Mucosa of descending colon (tissue), 3 donors: Measurements from ENCODE around the gene PAX9. TPM values are rescaled to one million over a fixed set of nuclear protein-coding genes. Genes with fewer than 3 reads are reported as not detected.

Experiments
- ATAC-seq: fragments of 200-7000 bp; cut with Tn5 transposase; one replicate; pipeline ENCODE4 v1.9.1; 2020; ENCODE audit warnings: mild to moderate bottlenecking, moderate library complexity
- DNase-seq, 3 donors: peaks; one replicate each; pipeline ENCODE4 v3.0.0-alpha.2; 2020
- H3K36me3 ChIP-seq: fragments of 200-600 bp; one replicate; pipeline ENCODE4 v1.8.0; 2021; ENCODE audit warnings: low read depth, mild to moderate bottlenecking
- H3K4me1 ChIP-seq: fragments of 200-600 bp; one replicate; pipeline ENCODE4 v1.8.0; 2021; ENCODE audit warnings: low read depth, mild to moderate bottlenecking
- H3K4me3 ChIP-seq: fragments of 200-600 bp; one replicate; pipeline ENCODE4 v1.8.0; 2021; ENCODE audit warnings: mild to moderate bottlenecking
- H3K9me3 ChIP-seq: fragments of 200-600 bp; one replicate; pipeline ENCODE4 v1.8.0; 2021; ENCODE audit warnings: mild to moderate bottlenecking
- CTCF ChIP-seq: fragments of 200-600 bp; IDR thresholded peaks from one replicate; pipeline ENCODE4 v1.8.0; 2022; ENCODE audit warnings: antibody characterized with exemption, mild to moderate bottlenecking
- intact Hi-C, 2 donors: fragments of 100-400 bp; cut with DNase I in 1 of 2; cut with micrococcal nuclease in 1 of 2; formaldehyde crosslinking; loops; one replicate each; pipeline versions ENCODE4 v1.11.0 to v1.11.1; 2022; cut with DNase I, micrococcal nuclease
- total RNA-seq, 3 donors: library from RNA; stranded (reverse); fragmentation: NEBNext Ultra II Directional in 2 of 3; extraction: Animal tissue kit (Norgen Biotek cat#: 25700) in 2 of 3; gene quantifications; one replicate each; pipeline versions ENCODE4 v1.2.1 to v1.2.4, GENCODE V29; 2021 to 2023
- donor health status: DM: no; HTN: no; CAD: no; lungs with moderate emphysema.
- donor health status: DM: no; HTN: no; CAD: no.
- donor health status: DM: no; HTN: yes; CAD: no.

PAX9 gene
- total RNA-seq, 3 donors from 2014 or later, result 0.29 to 0.44 (median 0.38) TPM

GRCh38 chr14:36663404-36664321, 2.0 kb downstream of the PAX9 start:
- Histone ChIP-seq H3K36me3 (no peaks in the 10 kb centered on the region), H3K4me3 (no peak overlapping the region), H3K4me1 (peaks cover 28% of the 10 kb centered on the region), H3K9me3 (no peaks in the 10 kb centered on the region)
- ATAC-seq (no peak), DNase-seq (no peak)
- no peak for TF ChIP-seq CTCF
- intact Hi-C loops, result no loop called here

- DNase-seq (no peak), ATAC-seq (no peak)
- Histone ChIP-seq H3K4me3 (no peak overlapping the region), H3K9me3 (no peaks in the 10 kb centered on the region), H3K36me3 (no peaks in the 10 kb centered on the region), H3K4me1 (peaks cover 25% of the 10 kb centered on the region)
- TF ChIP-seq CTCF, result no peak
- intact Hi-C loops, result no loop called here
Measured at GRCh38 chr14:36664322-36665193, 2.9 kb downstream of the PAX9 start.

GRCh38 chr14:36665887-36666415, 4.3 kb downstream of the PAX9 start:
- ATAC-seq, result no peak
- no peak for TF ChIP-seq CTCF
- intact Hi-C loops, result no loop called here

GRCh38 chr14:36666416-36667206, 5.0 kb downstream of the PAX9 start:
- no peak for ATAC-seq
- TF ChIP-seq CTCF, result no peak
- DNase-seq, result no peak
- Histone ChIP-seq H3K9me3 (no peaks in the 10 kb centered on the region), H3K4me1 (peaks cover 20% of the 10 kb centered on the region), H3K36me3 (no peaks in the 10 kb centered on the region), H3K4me3 (no peak overlapping the region)
- intact Hi-C loops, result no loop called here

More at GRCh38 chr14:36665887-36666415, 4.3 kb downstream of the PAX9 start:
- no peak for DNase-seq
- no peaks in the 10 kb centered on the region for H3K36me3 ChIP-seq
- H3K4me3 ChIP-seq, result no peak overlapping the region
- H3K9me3 ChIP-seq, result no peaks in the 10 kb centered on the region
- peaks cover 24% of the 10 kb centered on the region for H3K4me1 ChIP-seq

- intact Hi-C loops, result no loop called here
- ATAC-seq, result no peak
Measured at GRCh38 chr14:36667679-36668078, 6.0 kb downstream of the PAX9 start.

More at GRCh38 chr14:36667679-36668078, 6.0 kb downstream of the PAX9 start:
- Histone ChIP-seq H3K4me3 (no peak overlapping the region), H3K9me3 (no peaks in the 10 kb centered on the region), H3K36me3 (no peaks in the 10 kb centered on the region), H3K4me1 (peaks cover 15% of the 10 kb centered on the region)
- no peak for TF ChIP-seq CTCF
- no peak for DNase-seq
